ENCODE data around the gene SYT15B.
"Not testable (repeated sequence)": the region's sequence is repeated elsewhere in the genome, so short reads cannot be mapped to it uniquely, and the experiment has no call there.

The SYT15B gene

DNA sequence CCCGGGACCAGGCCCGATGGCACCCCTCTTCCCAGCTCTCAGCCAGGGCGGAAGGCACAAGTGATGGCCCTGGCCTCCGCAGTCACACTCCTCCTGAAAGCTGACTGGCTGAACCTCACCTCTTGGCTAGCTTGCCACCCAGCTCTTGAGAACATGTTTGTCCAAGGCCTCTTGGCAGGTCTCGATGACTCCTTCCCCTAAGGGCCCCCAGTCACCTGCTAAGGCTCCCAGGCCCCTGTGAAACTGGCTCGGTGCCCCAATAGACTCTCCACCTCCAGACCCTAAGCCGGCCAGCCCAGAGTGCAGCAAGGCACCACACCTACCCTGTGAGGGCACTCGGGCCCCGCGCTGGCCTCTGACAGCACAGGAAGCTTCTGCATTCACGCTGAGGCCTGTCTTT is 4.5 kb downstream of the SYT15B start:
- not testable (repeated sequence) for H3K4me2 ChIP-seq; H3K27ac ChIP-seq; H3K4me3 ChIP-seq (IDR thresholded peaks at IDR 0.05; ENCODE audit: insufficient read depth, low read depth, low read length); H3K4me1 ChIP-seq (ENCODE audit: low read depth, poor library complexity, severe bottlenecking); H4K20me1 ChIP-seq (ENCODE audit: insufficient read depth); H3K36me3 ChIP-seq (ENCODE audit: insufficient read depth); H3K9ac ChIP-seq; H2AFZ ChIP-seq (ENCODE audit: low read depth); H3K27me3 ChIP-seq (ENCODE audit: insufficient read depth, low read depth); H3K79me2 ChIP-seq (ENCODE audit: insufficient read depth, low read depth)

DNA sequence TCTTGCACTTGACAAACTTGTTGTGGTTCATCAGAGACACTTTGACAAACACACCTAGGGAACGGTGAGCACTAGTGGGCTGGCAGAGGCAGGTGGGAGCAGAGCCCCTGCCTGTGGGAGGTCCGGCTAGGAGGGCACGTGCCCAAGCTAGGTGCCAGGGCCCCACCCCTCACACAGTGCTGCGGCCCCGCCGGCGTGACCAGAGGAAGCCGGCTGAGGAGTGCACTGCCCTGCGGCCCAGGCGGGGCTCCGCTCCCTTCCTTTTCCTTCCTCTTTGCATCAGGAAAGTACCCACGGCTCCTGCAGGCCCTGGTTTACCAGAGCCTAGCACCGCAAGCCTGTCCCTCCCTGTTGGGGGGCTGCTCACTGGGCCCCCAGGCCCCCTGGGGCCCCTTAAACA is 7.2 kb downstream of the SYT15B start:
- not testable (repeated sequence) for H3K36me3 ChIP-seq (ENCODE audit: insufficient read depth); H2AFZ ChIP-seq (ENCODE audit: low read depth); H3K9ac ChIP-seq; H3K4me2 ChIP-seq; H3K79me2 ChIP-seq (ENCODE audit: insufficient read depth, low read depth); H3K27me3 ChIP-seq (ENCODE audit: insufficient read depth, low read depth); H3K4me1 ChIP-seq (ENCODE audit: low read depth, poor library complexity, severe bottlenecking); H4K20me1 ChIP-seq (ENCODE audit: insufficient read depth); H3K27ac ChIP-seq; H3K4me3 ChIP-seq (IDR thresholded peaks at IDR 0.05; ENCODE audit: insufficient read depth, low read depth, low read length)

DNA sequence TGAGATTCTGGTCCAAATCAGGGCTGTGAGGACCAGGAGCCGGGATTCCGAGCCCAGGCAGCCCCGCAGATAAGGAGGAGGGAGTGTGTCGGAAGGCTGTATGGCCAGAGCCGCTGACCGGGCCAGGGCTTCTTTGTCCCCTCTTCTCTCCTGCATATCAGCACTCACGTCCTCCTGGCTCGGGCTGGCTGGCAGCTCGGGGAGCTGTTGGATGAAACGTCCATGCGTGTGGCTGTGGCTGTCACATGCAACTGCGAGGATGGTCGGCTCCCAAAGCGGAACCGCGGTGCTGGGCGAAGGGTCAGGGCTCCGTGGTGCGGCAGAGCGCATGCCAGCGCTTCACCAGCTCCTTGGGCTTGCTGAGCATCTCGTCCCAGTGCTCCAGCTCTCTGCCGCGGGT is 9.5 kb downstream of the SYT15B start:
- H3K79me2 ChIP-seq (ENCODE audit: insufficient read depth, low read depth); H3K27ac ChIP-seq; H4K20me1 ChIP-seq (ENCODE audit: insufficient read depth); H2AFZ ChIP-seq (ENCODE audit: low read depth); H3K9ac ChIP-seq; H3K27me3 ChIP-seq (ENCODE audit: insufficient read depth, low read depth); H3K36me3 ChIP-seq (ENCODE audit: insufficient read depth); H3K4me1 ChIP-seq (ENCODE audit: low read depth, poor library complexity, severe bottlenecking); H3K4me3 ChIP-seq (IDR thresholded peaks at IDR 0.05; ENCODE audit: insufficient read depth, low read depth, low read length); H3K4me2 ChIP-seq: not testable (repeated sequence)

DNA sequence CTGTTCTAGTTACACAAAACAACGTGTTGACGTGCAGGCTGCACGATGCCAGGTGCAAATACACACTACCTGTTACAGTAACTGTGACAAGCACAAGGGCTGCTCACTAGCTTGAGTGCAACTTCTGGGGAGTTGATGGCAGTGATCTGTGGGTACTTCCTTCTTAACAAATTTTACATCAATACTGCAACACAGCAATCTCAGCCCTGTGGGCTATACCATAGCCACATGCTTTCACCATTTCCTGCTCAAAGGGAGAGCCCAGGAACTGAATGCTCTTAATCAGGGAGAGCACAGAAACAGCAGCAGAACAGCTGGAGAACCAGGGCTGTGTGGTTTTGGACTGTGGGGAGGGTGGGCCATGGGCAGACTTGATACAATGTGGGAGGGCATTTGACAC is 10.2 kb downstream of the SYT15B start:
- H3K4me1 ChIP-seq (ENCODE audit: low read depth, poor library complexity, severe bottlenecking); H3K4me2 ChIP-seq; H3K9ac ChIP-seq; H4K20me1 ChIP-seq (ENCODE audit: insufficient read depth); H3K36me3 ChIP-seq (ENCODE audit: insufficient read depth); H3K79me2 ChIP-seq (ENCODE audit: insufficient read depth, low read depth); H2AFZ ChIP-seq (ENCODE audit: low read depth); H3K4me3 ChIP-seq (IDR thresholded peaks at IDR 0.05; ENCODE audit: insufficient read depth, low read depth, low read length); H3K27ac ChIP-seq; H3K27me3 ChIP-seq (ENCODE audit: insufficient read depth, low read depth): not testable (repeated sequence)

DNA sequence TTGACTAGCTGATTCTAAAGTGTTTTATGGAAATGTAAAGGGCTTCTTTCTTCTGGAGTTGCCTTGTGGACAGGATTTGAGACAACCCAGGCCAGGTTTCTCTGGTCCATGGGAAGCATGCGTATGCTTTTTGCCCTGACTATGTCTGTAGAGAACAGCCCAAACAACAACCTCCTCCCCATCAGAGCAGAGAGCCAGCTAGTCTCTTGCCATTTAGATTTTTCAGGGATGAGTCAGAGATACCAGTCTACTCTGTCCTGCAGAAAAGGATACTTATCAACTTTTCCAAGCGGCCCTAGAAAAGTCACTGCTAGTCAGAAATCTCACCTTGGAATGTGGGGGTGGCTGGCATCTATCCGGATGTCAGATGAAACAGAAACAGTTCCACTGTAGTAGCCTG is 11.6 kb downstream of the SYT15B start:
- H3K4me2 ChIP-seq; H2AFZ ChIP-seq (ENCODE audit: low read depth); H4K20me1 ChIP-seq (ENCODE audit: insufficient read depth): not testable (repeated sequence)

DNA sequence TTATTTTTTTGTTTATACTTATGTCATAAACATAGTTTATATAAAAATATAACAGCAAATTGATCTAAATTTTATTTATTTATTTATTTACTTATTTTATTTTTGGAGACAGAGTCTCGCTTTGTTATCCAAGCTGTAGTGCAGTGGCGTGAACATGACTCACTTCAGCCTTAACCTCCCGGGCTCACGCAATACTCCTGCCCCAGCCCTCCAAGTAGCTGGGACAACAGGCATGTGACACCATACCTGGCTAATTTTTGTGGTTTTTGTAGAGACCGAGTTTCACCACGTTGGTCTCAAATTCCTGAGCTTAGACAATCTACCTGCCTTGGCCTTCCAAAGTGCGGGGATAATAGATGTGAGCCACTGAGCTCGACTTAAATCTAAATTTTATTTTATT is 13.0 kb downstream of the SYT15B start:
- H3K4me2 ChIP-seq, result not testable (repeated sequence)

More for the DNA sequence above, 11.6 kb downstream of the SYT15B start:
- not testable (repeated sequence) for H3K27ac ChIP-seq; H3K79me2 ChIP-seq (ENCODE audit: insufficient read depth, low read depth); H3K9ac ChIP-seq; H3K4me3 ChIP-seq (IDR thresholded peaks at IDR 0.05; ENCODE audit: insufficient read depth, low read depth, low read length); H3K27me3 ChIP-seq (ENCODE audit: insufficient read depth, low read depth); H3K4me1 ChIP-seq (ENCODE audit: low read depth, poor library complexity, severe bottlenecking); H3K36me3 ChIP-seq (ENCODE audit: insufficient read depth)

DNA sequence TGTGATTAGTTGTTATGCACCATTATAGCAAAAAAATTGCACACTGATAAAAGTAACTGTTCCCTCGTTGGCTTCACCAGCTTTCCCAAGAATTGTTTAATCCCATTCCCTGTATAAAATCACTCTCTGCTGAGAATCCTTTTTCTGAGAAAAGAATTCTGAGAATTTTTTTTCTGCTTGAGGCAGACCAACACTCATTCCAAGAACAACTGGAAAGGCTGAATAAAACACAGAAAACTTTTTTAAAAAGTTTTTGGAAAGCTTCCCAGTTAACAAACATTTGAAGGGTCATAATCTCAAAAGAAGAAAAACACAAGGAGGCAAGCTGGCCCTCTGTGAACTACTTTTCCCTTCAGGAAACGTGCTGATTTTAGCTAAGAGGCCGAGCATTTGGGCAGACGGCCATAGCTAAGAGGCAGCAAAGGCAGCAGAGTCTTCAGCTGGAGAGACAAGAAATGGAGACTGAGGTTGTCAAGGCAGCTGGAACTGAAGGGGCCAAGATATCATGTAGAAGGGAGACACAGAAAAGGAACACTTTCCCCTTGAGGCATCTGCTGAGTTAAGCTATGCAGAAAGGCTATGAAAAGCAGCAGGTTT is 16.5 kb downstream of the SYT15B start:
- not testable (repeated sequence) for H3K36me3 ChIP-seq (ENCODE audit: insufficient read depth); H3K4me1 ChIP-seq (ENCODE audit: low read depth, poor library complexity, severe bottlenecking); H3K79me2 ChIP-seq (ENCODE audit: insufficient read depth, low read depth); H3K27ac ChIP-seq; H3K27me3 ChIP-seq (ENCODE audit: insufficient read depth, low read depth); H3K4me3 ChIP-seq (IDR thresholded peaks at IDR 0.05; ENCODE audit: insufficient read depth, low read depth, low read length); H3K9ac ChIP-seq; H4K20me1 ChIP-seq (ENCODE audit: insufficient read depth); H3K4me2 ChIP-seq; H2AFZ ChIP-seq (ENCODE audit: low read depth)

More for the DNA sequence above, 13.0 kb downstream of the SYT15B start:
- H3K27me3 ChIP-seq (ENCODE audit: insufficient read depth, low read depth); H3K4me3 ChIP-seq (IDR thresholded peaks at IDR 0.05; ENCODE audit: insufficient read depth, low read depth, low read length); H3K79me2 ChIP-seq (ENCODE audit: insufficient read depth, low read depth); H2AFZ ChIP-seq (ENCODE audit: low read depth); H3K9ac ChIP-seq; H3K36me3 ChIP-seq (ENCODE audit: insufficient read depth); H3K27ac ChIP-seq; H4K20me1 ChIP-seq (ENCODE audit: insufficient read depth); H3K4me1 ChIP-seq (ENCODE audit: low read depth, poor library complexity, severe bottlenecking): not testable (repeated sequence)

DNA sequence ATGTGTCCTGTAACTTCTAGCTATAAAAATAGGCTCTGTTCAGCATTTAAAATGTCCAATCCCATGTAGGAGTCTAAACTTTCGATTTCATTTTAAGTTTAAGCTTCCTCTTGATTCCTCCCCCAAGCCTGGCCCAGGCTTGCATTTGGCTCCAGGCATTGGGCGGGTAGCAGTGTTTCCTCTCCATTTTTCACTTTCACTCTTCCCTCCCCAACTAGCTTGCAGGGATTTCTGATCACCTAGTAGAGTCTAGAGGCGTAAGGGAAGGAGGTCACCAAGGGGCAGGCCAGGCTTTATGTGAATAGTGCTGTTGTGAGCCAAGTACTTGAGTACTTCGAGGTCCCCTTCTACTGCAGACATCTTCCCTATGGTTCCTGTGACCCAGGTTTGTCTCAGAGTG is 18.5 kb downstream of the SYT15B start:
- not testable (repeated sequence) for H3K27ac ChIP-seq; H4K20me1 ChIP-seq (ENCODE audit: insufficient read depth); H2AFZ ChIP-seq (ENCODE audit: low read depth); H3K9ac ChIP-seq; H3K36me3 ChIP-seq (ENCODE audit: insufficient read depth); H3K4me1 ChIP-seq (ENCODE audit: low read depth, poor library complexity, severe bottlenecking); H3K79me2 ChIP-seq (ENCODE audit: insufficient read depth, low read depth); H3K4me3 ChIP-seq (IDR thresholded peaks at IDR 0.05; ENCODE audit: insufficient read depth, low read depth, low read length); H3K4me2 ChIP-seq; H3K27me3 ChIP-seq (ENCODE audit: insufficient read depth, low read depth)

DNA sequence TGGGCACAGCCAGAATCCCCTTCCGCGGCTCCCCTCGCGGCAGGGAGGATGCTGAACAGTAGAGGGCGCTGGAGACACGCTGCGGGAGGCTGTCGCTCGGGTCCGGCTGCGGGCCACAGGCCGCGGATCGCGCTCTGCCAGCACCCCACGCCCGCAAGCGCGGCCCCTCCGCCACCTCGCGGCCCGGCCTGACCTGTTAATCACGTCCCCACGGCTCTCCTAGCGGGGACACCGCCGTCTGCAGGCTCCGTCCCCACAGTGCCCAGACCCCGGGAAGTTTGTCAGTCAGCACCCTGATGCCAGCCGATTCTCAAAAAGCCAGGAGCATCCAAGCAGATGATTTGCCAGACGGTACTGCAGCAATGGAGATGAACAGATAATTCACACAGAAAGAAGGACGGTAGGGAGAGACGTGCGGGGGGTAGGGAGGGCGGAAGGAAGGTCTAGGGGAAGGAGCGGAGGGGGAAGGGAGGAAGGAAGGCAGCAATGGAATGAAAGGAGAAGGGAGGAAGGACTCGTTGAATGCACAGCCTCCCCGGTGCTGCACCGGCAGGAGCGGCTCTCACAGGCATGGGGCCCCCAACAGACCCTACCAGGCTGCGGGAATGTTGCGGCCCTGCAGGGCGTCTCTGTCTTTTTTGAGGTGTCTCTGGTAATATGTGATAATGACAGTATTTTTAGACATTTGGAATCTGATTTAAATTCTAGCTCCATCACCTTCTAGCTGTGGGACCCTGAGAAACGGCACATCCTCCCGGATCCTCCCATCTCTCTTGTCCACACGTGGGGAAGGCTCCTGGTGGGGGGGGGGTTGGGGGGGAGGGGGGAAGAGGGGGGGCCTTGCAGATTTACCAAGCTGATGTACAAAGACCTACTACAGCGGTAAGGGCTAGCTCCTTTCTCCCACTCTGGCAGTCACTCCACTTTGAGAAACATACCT is 19.5 kb downstream of the SYT15B start:
- not testable (repeated sequence) for H3K9ac ChIP-seq; H3K4me1 ChIP-seq (ENCODE audit: low read depth, poor library complexity, severe bottlenecking); H3K79me2 ChIP-seq (ENCODE audit: insufficient read depth, low read depth); H3K27ac ChIP-seq; H3K4me2 ChIP-seq; H2AFZ ChIP-seq (ENCODE audit: low read depth); H3K4me3 ChIP-seq (IDR thresholded peaks at IDR 0.05; ENCODE audit: insufficient read depth, low read depth, low read length); H3K27me3 ChIP-seq (ENCODE audit: insufficient read depth, low read depth); H4K20me1 ChIP-seq (ENCODE audit: insufficient read depth); H3K36me3 ChIP-seq (ENCODE audit: insufficient read depth)

DNA sequence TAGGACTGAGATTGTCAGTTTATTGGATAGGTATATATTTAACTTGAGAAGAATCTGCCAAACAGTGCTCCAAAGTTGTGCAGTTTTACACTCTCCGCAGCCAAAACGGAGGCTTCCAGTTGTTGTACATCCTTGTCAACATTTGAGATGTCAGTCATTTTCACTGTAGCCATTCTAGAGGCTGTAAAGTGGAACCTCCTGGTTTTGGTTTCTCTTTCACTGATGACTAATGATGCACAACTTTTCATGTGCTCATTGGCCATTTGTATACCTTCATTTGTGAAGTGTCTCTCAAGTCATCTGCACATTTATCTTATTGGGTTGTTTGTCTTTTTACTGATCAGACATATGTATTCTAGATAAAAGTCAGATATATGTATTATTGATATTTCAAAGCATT is 22.5 kb downstream of the SYT15B start:
- H3K4me1 ChIP-seq (ENCODE audit: low read depth, poor library complexity, severe bottlenecking); H2AFZ ChIP-seq (ENCODE audit: low read depth); H3K4me2 ChIP-seq; H3K27ac ChIP-seq; H3K79me2 ChIP-seq (ENCODE audit: insufficient read depth, low read depth); H3K27me3 ChIP-seq (ENCODE audit: insufficient read depth, low read depth); H3K4me3 ChIP-seq (IDR thresholded peaks at IDR 0.05; ENCODE audit: insufficient read depth, low read depth, low read length); H3K9ac ChIP-seq; H3K36me3 ChIP-seq (ENCODE audit: insufficient read depth); H4K20me1 ChIP-seq (ENCODE audit: insufficient read depth): not testable (repeated sequence)

Data from KMS-11 (cell line).